C4-2B (cell line): ENCODE measurements around the gene RNF141.

Source experiments
- ZFX ChIP-seq: fragments of 450-650 bp; IDR thresholded peaks from 2 replicates; pipeline ENCODE4 v1.6.1; 2017
- TF ChIP-seq, protein P1 (sequence below): fragments of 450-650 bp; conservative IDR thresholded peaks from 2 replicates; pipeline ENCODE4 v1.5.1; 2017; ENCODE audit warnings: mild to moderate bottlenecking

DNA sequence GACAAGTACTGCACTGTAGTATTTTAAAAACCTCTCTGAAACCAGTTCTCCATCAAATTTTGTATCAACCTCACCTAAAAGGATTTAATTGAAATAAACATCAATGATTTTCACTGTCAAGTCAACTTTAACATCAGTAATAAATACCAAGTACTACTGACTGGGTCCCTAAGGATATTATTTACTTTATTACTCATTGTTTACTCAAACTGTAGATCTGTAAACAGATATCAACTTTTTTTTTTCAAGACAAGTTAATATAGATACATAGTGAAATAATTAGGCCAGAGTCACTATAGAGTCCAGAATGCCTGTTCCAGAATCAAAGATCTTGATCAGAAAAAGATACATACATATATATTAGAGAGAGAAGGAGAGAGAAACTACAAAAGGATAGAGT, 1.6 kb downstream of the RNF141 start:
- TF ChIP-seq, protein P1, sequence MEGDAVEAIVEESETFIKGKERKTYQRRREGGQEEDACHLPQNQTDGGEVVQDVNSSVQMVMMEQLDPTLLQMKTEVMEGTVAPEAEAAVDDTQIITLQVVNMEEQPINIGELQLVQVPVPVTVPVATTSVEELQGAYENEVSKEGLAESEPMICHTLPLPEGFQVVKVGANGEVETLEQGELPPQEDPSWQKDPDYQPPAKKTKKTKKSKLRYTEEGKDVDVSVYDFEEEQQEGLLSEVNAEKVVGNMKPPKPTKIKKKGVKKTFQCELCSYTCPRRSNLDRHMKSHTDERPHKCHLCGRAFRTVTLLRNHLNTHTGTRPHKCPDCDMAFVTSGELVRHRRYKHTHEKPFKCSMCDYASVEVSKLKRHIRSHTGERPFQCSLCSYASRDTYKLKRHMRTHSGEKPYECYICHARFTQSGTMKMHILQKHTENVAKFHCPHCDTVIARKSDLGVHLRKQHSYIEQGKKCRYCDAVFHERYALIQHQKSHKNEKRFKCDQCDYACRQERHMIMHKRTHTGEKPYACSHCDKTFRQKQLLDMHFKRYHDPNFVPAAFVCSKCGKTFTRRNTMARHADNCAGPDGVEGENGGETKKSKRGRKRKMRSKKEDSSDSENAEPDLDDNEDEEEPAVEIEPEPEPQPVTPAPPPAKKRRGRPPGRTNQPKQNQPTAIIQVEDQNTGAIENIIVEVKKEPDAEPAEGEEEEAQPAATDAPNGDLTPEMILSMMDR = no peak
- TF ChIP-seq ZFX = no peak
